Ovary (tissue), 3 donors: ENCODE results near the gene STX8.

Experiments used
- EP300 ChIP-seq: sonication (generic); formaldehyde crosslinking; IDR thresholded peaks from one replicate; pipeline ENCODE4 v1.6.1; 2017; ENCODE audit warnings: antibody characterized with exemption
- POLR2A ChIP-seq: fragments of 450-650 bp; IDR thresholded peaks from one replicate; pipeline ENCODE4 v1.6.1; 2017; ENCODE audit warnings: antibody characterized with exemption, mild to moderate bottlenecking, moderate library complexity
- TF ChIP-seq, protein P1 (sequence below), 3 donors: fragments of 450-650 bp in 2 of 3; fragments of 200-600 bp in 1 of 3; IDR thresholded peaks; one replicate each; pipeline versions ENCODE4 v1.5.1 to v1.8.0; 2016 to 2022; ENCODE audit warnings: antibody characterized with exemption in 3 of 3, mild to moderate bottlenecking in 1 of 3
- donor health status: DM: no; HTN: no; CAD: no.

DNA sequence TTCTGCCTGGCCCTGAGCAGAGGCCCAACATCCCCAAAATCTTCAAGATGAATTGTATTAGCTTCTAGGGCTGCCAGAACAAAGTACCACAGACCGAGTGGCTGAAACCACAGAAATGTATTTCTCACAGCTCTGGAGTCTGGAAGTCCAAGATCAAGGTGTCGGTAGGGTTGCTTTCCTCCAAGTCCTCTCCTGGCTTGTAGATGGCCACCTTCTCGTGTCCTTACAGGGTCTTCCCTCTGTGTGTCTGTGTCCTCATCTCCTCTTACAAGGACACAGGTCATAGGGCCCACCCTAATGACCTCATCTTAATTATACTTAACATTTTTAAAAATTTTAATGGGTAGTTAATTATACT is 338.6 kb downstream of the STX8 start:
- TF ChIP-seq, protein P1, sequence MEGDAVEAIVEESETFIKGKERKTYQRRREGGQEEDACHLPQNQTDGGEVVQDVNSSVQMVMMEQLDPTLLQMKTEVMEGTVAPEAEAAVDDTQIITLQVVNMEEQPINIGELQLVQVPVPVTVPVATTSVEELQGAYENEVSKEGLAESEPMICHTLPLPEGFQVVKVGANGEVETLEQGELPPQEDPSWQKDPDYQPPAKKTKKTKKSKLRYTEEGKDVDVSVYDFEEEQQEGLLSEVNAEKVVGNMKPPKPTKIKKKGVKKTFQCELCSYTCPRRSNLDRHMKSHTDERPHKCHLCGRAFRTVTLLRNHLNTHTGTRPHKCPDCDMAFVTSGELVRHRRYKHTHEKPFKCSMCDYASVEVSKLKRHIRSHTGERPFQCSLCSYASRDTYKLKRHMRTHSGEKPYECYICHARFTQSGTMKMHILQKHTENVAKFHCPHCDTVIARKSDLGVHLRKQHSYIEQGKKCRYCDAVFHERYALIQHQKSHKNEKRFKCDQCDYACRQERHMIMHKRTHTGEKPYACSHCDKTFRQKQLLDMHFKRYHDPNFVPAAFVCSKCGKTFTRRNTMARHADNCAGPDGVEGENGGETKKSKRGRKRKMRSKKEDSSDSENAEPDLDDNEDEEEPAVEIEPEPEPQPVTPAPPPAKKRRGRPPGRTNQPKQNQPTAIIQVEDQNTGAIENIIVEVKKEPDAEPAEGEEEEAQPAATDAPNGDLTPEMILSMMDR (IDR thresholded peaks at IDR 0.05) = no peak
- no peak for TF ChIP-seq POLR2A
- TF ChIP-seq EP300 = no peak
